BE2C (cell line): ENCODE measurements around the gene SUSD3. TPM values are rescaled to one million over a fixed set of nuclear protein-coding genes. Genes with fewer than 3 reads are reported as not detected.

ENCODE experiments used
- DNase-seq: peaks from one replicate; pipeline ENCODE4 v3.0.0-alpha.2; 2020
- H3K27me3 ChIP-seq: fragments of 250-450 bp; sonication (Bioruptor Pico); 2 replicates; pipeline ENCODE4 v1.5.1; 2020; ENCODE audit warnings: mild to moderate bottlenecking
- H3K36me3 ChIP-seq: fragments of 250-450 bp; sonication (Bioruptor Pico); 2 replicates; pipeline ENCODE4 v1.5.1; 2020; ENCODE audit warnings: mild to moderate bottlenecking
- H3K4me1 ChIP-seq: fragments of 250-450 bp; sonication (Bioruptor Pico); 2 replicates; pipeline ENCODE4 v1.5.1; 2020
- H3K4me3 ChIP-seq: 2 replicates; pipeline ENCODE4 v1.5.1; 2011; ENCODE audit warnings: low read depth, low read length
- H3K9me3 ChIP-seq: fragments of 250-450 bp; sonication (Bioruptor Pico); 2 replicates; pipeline ENCODE4 v1.5.1; 2020
- polyA plus RNA-seq: library from polyadenylated mRNA; unstranded; fragments of >200 nt; gene quantifications from one replicate; pipeline ENCODE4 v1.2.1, GENCODE V29; 2012; ENCODE audit warnings: low read depth, missing spikeins; ENCODE audit not compliant: insufficient read length, insufficient read depth
- TF ChIP-seq, protein P1 (sequence below): IDR thresholded peaks from 2 replicates; pipeline ENCODE4 v1.5.1; 2012; ENCODE audit warnings: mild to moderate bottlenecking, low read depth, low read length

SUSD3 gene
- 1.0 TPM for polyA plus RNA-seq

DNA sequence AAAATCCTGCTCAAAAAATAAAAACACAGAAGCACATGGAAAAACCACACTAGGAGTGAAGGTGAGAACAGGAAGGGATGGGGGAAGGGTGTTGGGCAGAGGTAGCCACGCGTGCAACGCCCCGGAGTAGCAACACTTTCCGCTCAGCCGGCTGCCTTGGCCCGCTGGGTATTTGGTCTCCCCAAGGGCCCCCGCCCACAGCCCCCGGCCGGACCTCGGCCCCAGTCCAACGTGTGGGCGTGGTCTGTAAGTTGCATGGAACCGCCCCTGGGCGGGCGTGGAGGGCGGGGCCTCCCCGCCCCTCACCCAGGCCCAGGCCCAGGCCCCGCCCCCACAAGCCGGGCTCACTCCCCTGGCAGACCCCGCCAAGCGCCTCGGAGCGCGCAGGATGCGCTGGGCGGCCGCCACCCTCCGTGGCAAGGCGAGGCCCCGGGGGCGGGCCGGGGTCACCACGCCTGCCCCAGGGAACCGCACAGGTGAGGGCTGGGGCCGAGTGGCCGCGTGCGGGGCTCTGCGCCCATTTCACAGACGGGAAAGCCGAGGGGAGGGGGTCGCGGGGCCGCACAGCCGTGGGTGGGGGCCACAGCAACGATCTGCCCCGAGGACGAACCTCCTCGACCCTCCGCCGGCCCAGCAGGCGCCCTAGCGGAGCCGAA is at the start of gene SUSD3:
Gene SUSD3, plus strand, starts transcription at position 347 of the 656 bp plus-strand sequence. Its CDS starts 42 bp downstream, at position 389.
- TF ChIP-seq, protein P1, sequence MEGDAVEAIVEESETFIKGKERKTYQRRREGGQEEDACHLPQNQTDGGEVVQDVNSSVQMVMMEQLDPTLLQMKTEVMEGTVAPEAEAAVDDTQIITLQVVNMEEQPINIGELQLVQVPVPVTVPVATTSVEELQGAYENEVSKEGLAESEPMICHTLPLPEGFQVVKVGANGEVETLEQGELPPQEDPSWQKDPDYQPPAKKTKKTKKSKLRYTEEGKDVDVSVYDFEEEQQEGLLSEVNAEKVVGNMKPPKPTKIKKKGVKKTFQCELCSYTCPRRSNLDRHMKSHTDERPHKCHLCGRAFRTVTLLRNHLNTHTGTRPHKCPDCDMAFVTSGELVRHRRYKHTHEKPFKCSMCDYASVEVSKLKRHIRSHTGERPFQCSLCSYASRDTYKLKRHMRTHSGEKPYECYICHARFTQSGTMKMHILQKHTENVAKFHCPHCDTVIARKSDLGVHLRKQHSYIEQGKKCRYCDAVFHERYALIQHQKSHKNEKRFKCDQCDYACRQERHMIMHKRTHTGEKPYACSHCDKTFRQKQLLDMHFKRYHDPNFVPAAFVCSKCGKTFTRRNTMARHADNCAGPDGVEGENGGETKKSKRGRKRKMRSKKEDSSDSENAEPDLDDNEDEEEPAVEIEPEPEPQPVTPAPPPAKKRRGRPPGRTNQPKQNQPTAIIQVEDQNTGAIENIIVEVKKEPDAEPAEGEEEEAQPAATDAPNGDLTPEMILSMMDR, result no peak
- DNase-seq, result peak; percentile 85
- Histone ChIP-seq H3K27me3 (no peaks in the 10 kb centered on the region), H3K4me3 (no peak within 1 kb of the TSS; the same call in 1 of the 2 replicates), H3K36me3 (no peaks in the 10 kb centered on the region), H3K9me3 (no peaks in the 10 kb centered on the region), H3K4me1 (no peaks in the 10 kb centered on the region)

DNA sequence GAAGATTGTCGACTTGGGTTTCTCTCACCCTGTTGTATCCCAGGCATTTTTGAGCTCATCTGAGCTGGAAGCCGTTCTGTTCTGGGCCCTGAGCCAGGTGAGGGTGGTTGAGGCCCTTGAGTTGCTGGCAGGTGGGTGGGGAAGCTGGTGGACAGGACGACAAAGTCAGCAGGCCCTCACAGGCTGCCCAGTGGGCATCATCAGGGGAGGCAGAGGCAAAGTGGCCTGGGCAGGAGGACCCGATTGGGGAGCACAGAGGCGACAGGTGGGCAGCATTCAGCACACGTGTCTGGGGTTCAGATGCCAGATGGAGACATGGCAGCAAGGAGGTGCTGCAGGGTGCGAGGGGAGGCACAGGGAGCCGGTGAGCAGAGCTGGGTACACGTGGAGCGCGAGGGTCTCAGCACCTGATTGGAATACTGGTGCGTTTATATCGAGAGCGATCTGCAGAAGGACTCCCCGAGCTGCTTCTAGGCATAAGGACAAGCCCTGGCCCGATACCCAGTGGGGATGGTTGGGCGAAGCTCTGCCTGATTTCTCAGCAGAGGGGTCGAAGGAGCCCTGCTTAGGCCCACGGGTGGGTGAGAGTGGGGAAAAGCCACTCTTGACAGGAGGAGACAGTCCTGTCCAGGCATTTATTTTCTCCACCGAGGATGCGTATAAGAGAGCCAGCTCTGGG is 49.0 kb upstream of the SUSD3 start:
- H3K4me1 ChIP-seq, result no peaks in the 10 kb centered on the region
- no peaks in the 10 kb centered on the region for H3K27me3 ChIP-seq
- no peaks in the 10 kb centered on the region for H3K9me3 ChIP-seq
- H3K36me3 ChIP-seq, result no peaks in the 10 kb centered on the region
- no peak for DNase-seq
- TF ChIP-seq, protein P1, result no peak
- no peak overlapping the region for H3K4me3 ChIP-seq

DNA sequence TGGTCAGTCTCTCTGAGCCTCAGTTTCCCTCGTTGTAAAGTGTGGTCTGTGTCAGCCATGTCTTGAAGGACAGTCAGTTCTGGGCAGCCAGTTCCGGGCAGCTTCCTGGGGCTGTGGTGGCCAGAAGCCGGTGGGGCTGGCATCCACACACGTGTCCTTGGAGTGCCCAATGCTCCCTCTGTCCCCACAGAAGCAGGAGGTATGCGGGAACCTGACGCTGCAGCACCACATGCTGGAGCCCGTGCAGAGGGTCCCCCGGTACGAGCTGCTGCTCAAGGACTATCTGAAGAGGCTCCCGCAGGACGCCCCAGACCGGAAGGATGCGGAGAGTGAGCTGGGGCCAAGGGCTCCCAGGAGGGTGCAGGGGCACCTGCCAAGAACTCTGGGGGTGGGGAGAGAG is 48.4 kb upstream of the SUSD3 start:
- Histone ChIP-seq H3K4me1 (no peaks in the 10 kb centered on the region), H3K4me3 (no peak overlapping the region), H3K27me3 (no peaks in the 10 kb centered on the region), H3K9me3 (no peaks in the 10 kb centered on the region), H3K36me3 (no peaks in the 10 kb centered on the region)
- DNase-seq, result no peak
- TF ChIP-seq, protein P1, result no peak

DNA sequence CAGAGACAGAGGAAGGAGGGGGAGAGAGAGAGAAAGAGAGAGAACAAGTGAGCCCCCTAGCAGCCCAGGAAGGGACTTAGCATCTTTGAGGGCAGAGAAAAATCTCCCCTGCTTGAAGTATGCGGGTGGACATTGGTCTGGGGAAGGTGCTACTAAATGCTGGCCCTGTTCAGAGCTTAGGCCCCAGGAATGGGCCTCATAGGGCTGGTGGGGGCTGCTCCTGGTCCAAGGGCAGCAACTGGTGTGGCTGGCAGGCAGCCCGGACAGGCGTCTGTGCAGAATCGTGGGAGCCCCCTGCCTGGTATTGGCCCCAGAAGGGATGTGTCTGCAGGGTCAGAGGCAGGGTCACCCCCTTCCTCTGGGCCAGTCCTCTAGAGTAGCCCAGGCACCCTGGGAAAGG is 47.8 kb upstream of the SUSD3 start:
- no peaks in the 10 kb centered on the region; the same call in 1 of the 2 replicates for H3K27me3 ChIP-seq
- no peak overlapping the region for H3K4me3 ChIP-seq
- DNase-seq, result no peak
- TF ChIP-seq, protein P1, result no peak
- H3K36me3 ChIP-seq, result no peaks in the 10 kb centered on the region
- H3K4me1 ChIP-seq, result no peaks in the 10 kb centered on the region
- no peaks in the 10 kb centered on the region for H3K9me3 ChIP-seq

DNA sequence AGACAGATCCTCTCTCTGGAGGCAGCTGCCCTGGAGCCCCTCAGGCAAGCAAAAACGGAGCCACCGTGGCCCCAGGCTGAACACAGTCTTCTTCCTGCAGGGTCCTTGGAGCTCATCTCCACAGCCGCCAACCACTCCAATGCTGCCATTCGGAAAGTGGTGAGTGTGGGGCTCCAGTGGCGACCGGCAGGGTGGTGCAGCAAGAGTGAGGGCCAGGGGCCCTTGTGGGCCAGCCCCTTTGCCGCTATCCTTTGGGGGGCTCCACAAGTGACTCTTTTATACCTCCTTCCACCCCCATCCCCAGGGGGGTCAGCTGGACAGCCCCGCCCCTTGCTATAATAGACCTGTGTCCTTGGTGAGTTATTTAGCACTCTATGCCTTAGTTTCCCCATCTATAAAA is 47.4 kb upstream of the SUSD3 start:
- no peak overlapping the region for H3K4me3 ChIP-seq
- H3K36me3 ChIP-seq, result no peaks in the 10 kb centered on the region
- TF ChIP-seq, protein P1, result no peak
- no peaks in the 10 kb centered on the region; the same call in 1 of the 2 replicates for H3K27me3 ChIP-seq
- no peaks in the 10 kb centered on the region for H3K9me3 ChIP-seq
- no peak for DNase-seq
- H3K4me1 ChIP-seq, result no peaks in the 10 kb centered on the region
